GM21381 (cell line): ENCODE measurements around the gene COL16A1.

ENCODE experiments used
- ATAC-seq: cut with Tn5 transposase; IDR thresholded peaks from one replicate; pipeline ENCODE4 v1.9.1; 2021; ENCODE audit warnings: mild to moderate bottlenecking, moderate library complexity; ENCODE audit not compliant: unreplicated experiment

COL16A1 gene

DNA sequence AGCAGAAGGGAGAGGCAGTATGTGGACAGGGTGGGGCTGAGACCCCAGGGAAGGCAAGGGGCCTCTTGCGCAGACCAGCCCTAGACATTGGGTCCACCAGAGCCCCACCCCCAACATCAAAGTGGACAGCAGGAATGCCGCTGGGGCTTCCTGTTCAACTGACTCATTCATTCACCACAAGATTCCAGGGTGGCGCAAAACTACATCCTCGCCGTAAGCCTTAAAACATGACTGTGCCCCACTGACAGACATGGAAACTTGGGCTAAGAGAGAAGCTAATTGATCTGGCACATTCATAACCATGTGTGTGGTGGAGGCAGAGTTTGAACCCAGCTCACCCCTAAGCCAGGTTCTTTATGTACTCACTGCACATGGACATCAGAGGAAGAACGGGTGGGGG lies 14.0 kb downstream of the COL16A1 start:
- ATAC-seq, result no peak

- no peak for ATAC-seq
Measured at GRCh38 chr1:31689379-31689778, 14.4 kb downstream of the COL16A1 start.

- ATAC-seq, result no peak
Measured at GRCh38 chr1:31688233-31688918, 15.4 kb downstream of the COL16A1 start.

DNA sequence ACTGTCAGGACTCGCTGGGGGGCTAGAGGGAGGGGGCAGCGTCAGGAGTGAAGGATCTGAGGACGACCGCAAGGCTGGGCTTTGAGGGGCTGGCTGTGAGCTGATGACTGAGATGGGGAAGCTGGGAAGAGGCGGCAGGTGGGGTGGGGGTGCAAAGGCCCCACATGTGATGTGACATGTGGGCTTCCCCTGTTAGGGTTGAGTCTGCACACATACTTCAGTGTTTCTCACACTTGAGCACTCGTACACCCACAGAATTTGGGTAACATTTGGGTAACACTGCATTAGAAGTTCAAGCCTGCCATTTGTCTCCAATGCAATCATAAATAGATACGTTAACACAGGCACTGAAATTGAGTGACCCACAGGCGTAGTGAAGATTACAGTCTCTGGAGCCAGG lies 16.2 kb downstream of the COL16A1 start:
- ATAC-seq, result no peak

GRCh38 chr1:31685795-31686194 lies 18.0 kb downstream of the COL16A1 start:
- ATAC-seq, result no peak

DNA sequence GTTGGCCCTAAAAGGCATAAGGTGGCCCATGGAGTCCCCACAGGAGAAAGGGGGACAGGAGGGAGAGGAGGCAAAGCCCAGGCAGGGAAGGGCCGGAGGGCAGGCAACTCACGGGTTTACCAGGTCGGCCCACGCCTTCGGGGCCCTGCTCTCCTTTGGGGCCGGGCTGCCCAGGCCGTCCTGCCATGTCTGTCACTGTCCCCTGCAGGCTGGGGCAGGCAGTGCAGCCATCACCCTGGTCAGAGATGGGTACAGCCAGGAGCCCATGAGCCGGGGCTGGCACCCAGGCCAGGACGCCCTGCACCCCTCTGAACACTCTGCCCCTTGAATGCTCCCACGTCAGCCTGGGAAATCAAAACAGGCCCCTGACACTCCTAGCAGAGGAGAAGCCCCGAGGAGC lies 19.8 kb downstream of the COL16A1 start:
- ATAC-seq, result no peak

DNA sequence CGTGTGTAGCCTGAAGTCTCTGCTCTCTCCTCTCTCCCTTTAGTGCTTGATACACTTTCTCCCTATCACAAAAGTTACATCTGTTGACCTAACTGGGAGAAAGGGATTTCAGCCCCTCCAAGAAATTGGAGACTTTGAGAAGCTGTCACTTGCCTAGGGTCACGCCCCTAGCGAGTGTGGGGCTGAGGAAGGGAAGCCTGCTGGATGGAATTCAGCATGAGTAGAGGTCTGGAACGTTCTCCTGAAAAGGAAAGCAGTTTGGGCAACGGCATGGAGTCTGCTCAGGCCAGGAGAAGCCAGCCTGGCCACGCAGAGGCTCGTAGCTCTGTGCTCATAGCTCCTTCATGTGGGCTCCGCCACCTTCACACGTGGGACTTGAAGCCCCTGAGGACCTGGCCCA lies 22.4 kb downstream of the COL16A1 start:
- ATAC-seq, result no peak

GRCh38 chr1:31679676-31680230 lies 24.1 kb downstream of the COL16A1 start:
- ATAC-seq, result no peak

GRCh38 chr1:31679091-31679490 lies 24.7 kb downstream of the COL16A1 start:
- ATAC-seq, result no peak

DNA sequence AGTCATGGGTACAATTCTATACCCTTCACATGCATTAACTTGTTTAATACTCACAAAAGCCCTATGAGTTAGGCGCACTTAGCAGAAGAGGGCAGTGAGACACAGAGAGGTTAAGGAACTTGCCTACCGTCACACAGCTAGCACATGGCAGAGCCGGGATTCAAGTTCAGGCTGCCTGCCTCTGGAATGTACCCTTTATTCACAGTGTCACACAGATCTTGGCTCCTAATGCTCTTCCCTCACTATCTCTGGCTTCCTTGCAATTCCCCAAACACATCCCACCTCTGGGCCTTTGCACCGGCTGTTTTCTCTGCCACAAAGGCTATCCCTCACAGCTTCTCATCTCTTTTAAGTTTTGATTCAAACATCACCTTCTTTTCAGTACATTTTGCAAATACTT lies 25.1 kb downstream of the COL16A1 start:
- ATAC-seq, result no peak

- no peak for ATAC-seq
Measured at GRCh38 chr1:31677949-31678348, 25.9 kb downstream of the COL16A1 start.

- ATAC-seq, result no peak
Measured at GRCh38 chr1:31677401-31677800, 26.4 kb downstream of the COL16A1 start.

DNA sequence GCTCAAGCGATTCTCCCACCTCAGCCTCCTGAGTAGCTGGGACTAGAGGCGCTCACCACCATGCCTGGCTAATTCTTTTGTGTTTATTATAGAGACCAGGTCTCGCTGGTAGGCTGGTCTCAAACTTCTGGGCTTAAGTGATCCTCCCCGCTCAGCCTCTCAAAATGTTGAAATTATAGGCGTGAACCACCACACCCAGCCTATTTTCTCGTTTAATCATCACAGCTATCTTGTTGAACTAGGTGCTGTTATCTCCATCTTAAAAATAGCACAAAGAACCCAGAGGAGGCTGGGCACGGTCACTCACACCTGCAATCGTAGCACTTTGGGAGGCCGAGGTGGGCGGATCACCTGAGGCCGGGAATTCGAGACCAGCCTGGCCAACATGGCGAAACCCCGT lies 28.1 kb downstream of the COL16A1 start:
- no peak for ATAC-seq

- ATAC-seq, result no peak
Measured at GRCh38 chr1:31675161-31675560, 28.7 kb downstream of the COL16A1 start.

- ATAC-seq, result no peak
Measured at GRCh38 chr1:31674626-31675025, 29.2 kb downstream of the COL16A1 start.

DNA sequence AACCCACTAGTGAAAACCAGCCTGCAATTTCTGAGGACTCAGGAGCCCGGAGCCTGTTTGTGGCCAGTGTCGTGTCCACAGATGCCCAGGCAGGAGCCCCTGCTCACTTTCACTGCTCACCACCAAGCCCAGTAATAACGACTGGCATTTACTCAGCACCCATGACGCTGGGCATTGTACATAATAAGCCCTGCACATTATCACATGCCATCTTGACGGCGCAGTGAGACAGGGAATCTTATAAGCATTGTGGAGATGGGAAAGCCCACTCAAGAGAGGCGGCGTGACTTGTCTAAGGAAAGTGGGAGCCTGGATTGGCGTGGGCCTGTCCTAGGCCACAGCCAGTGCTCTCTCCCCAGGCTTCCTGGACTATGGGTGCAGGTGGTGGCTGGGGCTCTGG lies 30.4 kb downstream of the COL16A1 start:
- ATAC-seq, result no peak

GRCh38 chr1:31672986-31673385 lies 30.8 kb downstream of the COL16A1 start:
- ATAC-seq, result no peak

- ATAC-seq, result no peak
Measured at GRCh38 chr1:31671561-31672201, 32.1 kb downstream of the COL16A1 start.

DNA sequence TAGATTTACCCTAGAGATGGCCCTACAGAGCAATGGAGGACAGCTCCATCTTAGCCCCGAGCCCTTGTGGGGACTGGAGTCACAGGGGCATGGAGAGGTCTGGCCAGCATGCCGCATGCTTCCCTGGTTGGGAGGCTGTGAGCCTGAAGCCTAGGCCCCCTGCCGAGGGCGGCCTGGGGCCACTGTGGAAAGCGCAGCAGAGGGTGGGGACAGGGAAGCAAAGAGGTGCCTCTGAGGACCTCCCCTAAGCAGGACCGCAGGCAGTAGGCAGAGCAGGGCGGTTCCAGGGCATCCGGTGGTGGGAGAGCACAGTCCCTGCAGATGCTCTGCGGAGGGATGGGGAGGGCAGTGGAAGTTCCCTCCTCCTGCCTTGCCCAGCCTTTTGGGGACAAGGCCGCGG lies 32.7 kb downstream of the COL16A1 start:
- no peak for ATAC-seq

DNA sequence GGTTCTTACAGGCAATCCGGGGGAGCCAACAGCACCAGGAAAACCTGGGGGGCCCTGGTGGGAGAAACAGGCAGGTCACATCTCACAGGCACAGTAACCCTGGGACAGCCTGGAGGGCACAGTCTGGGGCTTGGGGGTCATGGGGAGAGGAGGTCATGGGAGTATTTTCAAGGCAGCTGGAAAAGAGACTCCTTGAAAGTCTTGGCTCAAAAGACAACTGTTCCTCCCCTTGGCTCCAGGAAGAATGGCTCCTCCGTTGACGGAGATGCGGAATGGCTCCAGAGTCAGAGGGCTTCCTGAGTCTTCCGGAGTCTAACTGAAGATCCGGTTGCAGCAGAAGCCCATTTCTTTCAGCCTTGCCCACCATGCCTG lies 33.2 kb downstream of the COL16A1 start:
- ATAC-seq, result no peak

- ATAC-seq, result no peak
Measured at GRCh38 chr1:31669786-31670592, 33.8 kb downstream of the COL16A1 start.

DNA sequence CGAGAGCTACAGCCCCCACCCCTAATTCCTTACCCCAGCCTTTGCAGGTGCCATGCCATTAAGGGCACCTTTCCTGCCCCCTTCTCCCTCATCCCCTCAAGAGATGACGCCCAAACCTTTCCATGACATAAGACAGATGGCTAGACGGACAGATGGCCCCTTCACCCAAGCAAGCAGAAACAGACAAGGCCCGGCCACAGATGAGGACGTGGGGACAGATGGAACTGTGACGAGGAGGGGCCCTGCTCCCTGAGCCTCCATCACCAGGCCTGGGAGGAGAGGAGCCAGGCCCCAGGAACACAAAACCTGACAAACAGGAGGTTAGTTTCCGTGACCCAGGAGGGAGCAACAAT lies 34.4 kb downstream of the COL16A1 start:
- no peak for ATAC-seq
